Lung (tissue), 12 donors: Measurements from ENCODE around the gene ACTRT2. TPM values are rescaled to one million over a fixed set of nuclear protein-coding genes. Genes with fewer than 3 reads are reported as not detected.

Experiments
- ATAC-seq: fragments of 200-7000 bp; cut with Tn5 transposase; one replicate; pipeline ENCODE4 v1.9.1; 2020; ENCODE audit warnings: moderate number of reproducible peaks; ENCODE audit not compliant: insufficient read depth, low FRiP score
- DNase-seq, 3 donors: peaks; one replicate each; pipeline ENCODE4 v3.0.0-alpha.2; 2013 to 2017
- H3K27ac ChIP-seq, 2 donors: one replicate each; pipeline ENCODE4 v1.5.1; 2013; ENCODE audit warnings: mild to moderate bottlenecking in 2 of 2, moderate library complexity in 2 of 2, control low read depth in 1 of 2, inconsistent platforms in 1 of 2, low read depth in 1 of 2, low read length in 1 of 2
- H3K27me3 ChIP-seq, 3 donors: one replicate each; pipeline ENCODE4 v1.5.1; 2013; ENCODE audit warnings: low read length in 2 of 3; ENCODE audit not compliant: control insufficient read depth in 3 of 3, insufficient read depth in 3 of 3
- H3K36me3 ChIP-seq, 4 donors: one replicate each; pipeline ENCODE4 v1.5.1; 2013; ENCODE audit warnings: low read length in 4 of 4, mild to moderate bottlenecking in 1 of 4, moderate library complexity in 1 of 4; ENCODE audit not compliant: control insufficient read depth in 4 of 4, insufficient read depth in 4 of 4
- H3K4me1 ChIP-seq, 5 donors: one replicate each; pipeline ENCODE4 v1.5.1; 2013; ENCODE audit warnings: low read length in 5 of 5, mild to moderate bottlenecking in 2 of 5, moderate library complexity in 1 of 5; ENCODE audit not compliant: control insufficient read depth in 5 of 5, insufficient read depth in 5 of 5
- H3K4me3 ChIP-seq: one replicate; pipeline ENCODE4 v1.5.1; 2013; ENCODE audit warnings: mild to moderate bottlenecking, control low read depth, moderate library complexity
- H3K9ac ChIP-seq, 2 donors: one replicate each; pipeline ENCODE4 v1.5.1; 2013; ENCODE audit warnings: low read length in 2 of 2, control low read depth in 1 of 2; ENCODE audit not compliant: insufficient read depth in 1 of 2
- H3K9me3 ChIP-seq, 4 donors: one replicate each; pipeline ENCODE4 v1.5.1; 2013; ENCODE audit warnings: low read length in 3 of 4, mild to moderate bottlenecking in 1 of 4, moderate library complexity in 1 of 4; ENCODE audit not compliant: control insufficient read depth in 4 of 4, insufficient read depth in 3 of 4
- WGBS, 2 donors: extraction: QIAGEN DNeasy Blood & Tissue Kit; methylation state at CpG; one replicate each; pipeline ENCODE4 v1.1.7; 2013; 5-methylcytosine and 5-hydroxymethylcytosine counted together
- polyA plus RNA-seq, 2 donors: library from polyadenylated mRNA; stranded (reverse); fragments of 200-250 nt; gene quantifications; one replicate each; pipeline ENCODE4 v1.2.1, GENCODE V29; 2013
- total RNA-seq, 2 donors: library from RNA; depleted of rRNA in 1 of 2; stranded (reverse); fragments of >200 nt in 1 of 2; gene quantifications; one replicate each; pipeline ENCODE4 v1.2.1, GENCODE V29; 2014 to 2021
- TF ChIP-seq, protein P1 (sequence below): IDR thresholded peaks from 2 replicates; pipeline ENCODE4 v1.5.1; 2012; ENCODE audit warnings: mild to moderate bottlenecking; ENCODE audit errors: control extremely low read depth, extremely low read depth
- donor health status: control.
- donor health status: control.
- donor health status: Bipolar disorder and iron deficiency.
- donor health status: healthy.
- donor health status: DM: yes; HTN: yes; CAD: no.

ACTRT2 gene
- total and polyA plus RNA-seq, 4 donors, result not detected

GRCh38 chr1:3042481-3042880 is 21.2 kb downstream of the ACTRT2 start:
- Histone ChIP-seq H3K36me3 (no peaks in the 10 kb centered on the region), H3K27ac (no peak overlapping the region), H3K4me1 (peaks cover 0 to 4% (median 0%) of the 10 kb centered on the region in 5 donors), H3K9me3 (no peaks in the 10 kb centered on the region), H3K9ac (no peak overlapping the region), H3K27me3 (peaks cover 0 to 8% (median 5%) of the 10 kb centered on the region in 3 donors), H3K4me3 (no peak overlapping the region)
- WGBS, 2 donors, result 93 to 97% methylated on average over 9 of the region's 9 CpGs
- no peak for DNase-seq
- ATAC-seq, result no peak
- TF ChIP-seq, protein P1, sequence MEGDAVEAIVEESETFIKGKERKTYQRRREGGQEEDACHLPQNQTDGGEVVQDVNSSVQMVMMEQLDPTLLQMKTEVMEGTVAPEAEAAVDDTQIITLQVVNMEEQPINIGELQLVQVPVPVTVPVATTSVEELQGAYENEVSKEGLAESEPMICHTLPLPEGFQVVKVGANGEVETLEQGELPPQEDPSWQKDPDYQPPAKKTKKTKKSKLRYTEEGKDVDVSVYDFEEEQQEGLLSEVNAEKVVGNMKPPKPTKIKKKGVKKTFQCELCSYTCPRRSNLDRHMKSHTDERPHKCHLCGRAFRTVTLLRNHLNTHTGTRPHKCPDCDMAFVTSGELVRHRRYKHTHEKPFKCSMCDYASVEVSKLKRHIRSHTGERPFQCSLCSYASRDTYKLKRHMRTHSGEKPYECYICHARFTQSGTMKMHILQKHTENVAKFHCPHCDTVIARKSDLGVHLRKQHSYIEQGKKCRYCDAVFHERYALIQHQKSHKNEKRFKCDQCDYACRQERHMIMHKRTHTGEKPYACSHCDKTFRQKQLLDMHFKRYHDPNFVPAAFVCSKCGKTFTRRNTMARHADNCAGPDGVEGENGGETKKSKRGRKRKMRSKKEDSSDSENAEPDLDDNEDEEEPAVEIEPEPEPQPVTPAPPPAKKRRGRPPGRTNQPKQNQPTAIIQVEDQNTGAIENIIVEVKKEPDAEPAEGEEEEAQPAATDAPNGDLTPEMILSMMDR, result no peak

DNA sequence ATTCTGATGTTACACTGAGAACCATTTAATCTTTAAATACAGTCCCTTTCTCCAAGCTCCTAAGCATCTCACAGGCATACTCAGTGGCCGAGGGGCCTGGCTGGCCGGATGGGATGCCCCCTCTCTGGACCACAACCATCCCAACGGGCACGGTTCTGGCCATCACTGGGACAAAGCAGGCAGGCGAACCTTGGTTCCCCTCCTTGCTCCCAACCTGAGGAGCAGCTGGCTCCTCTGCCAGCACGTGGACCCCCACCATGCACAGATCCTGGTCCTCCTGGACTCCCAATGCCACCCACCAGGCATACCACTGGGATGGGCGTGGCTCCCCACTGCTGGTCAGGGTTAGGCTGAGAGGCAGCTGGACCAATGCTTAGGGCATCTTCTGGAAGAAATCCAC is 27.9 kb downstream of the ACTRT2 start:
- Histone ChIP-seq H3K4me3 (no peak overlapping the region), H3K27ac (no peak overlapping the region), H3K9me3 (peaks cover 0 to 2% (median 0%) of the 10 kb centered on the region in 4 donors), H3K27me3 (peaks cover 0 to 4% (median 2%) of the 10 kb centered on the region in 3 donors), H3K36me3 (no peaks in the 10 kb centered on the region), H3K9ac (no peak overlapping the region), H3K4me1 (no peaks in the 10 kb centered on the region)
- WGBS, 2 donors, result 78 to 88% methylated on average over 7 of the region's 7 CpGs
- ATAC-seq, result no peak
- TF ChIP-seq, protein P1, result no peak
- DNase-seq, result peak in 1 of 3 donors; percentile 11

DNA sequence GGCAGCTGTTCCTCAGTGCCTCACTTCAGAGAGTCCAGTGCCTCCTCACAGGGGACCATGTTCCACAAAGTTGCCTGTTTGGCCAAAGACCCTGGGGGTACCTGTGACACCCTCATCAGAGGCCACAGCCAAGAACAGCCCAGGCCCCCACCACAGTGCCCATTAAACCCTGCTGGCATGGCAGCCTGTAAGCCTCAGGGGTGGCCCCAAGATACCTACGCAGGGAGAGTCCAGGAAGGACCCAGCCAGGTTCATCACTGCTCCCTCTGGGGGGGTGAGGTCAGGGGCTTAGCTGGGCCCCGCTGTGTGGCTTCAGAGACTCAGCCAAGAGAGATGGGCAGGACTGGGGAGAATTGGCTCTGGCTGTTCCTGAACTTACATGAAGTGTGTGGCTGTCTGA is 28.6 kb downstream of the ACTRT2 start:
- ATAC-seq, result no peak

More for the DNA sequence above, 28.6 kb downstream of the ACTRT2 start:
- no peak for DNase-seq
- no peak overlapping the region for H3K4me3 ChIP-seq
- peaks cover 0 to 4% (median 0%) of the 10 kb centered on the region in 4 donors for H3K9me3 ChIP-seq
- 86 to 91% methylated on average over 2 of the region's 2 CpGs for WGBS, 2 donors
- no peak overlapping the region for H3K27ac ChIP-seq
- H3K36me3 ChIP-seq, result no peaks in the 10 kb centered on the region
- H3K9ac ChIP-seq, result no peak overlapping the region
- H3K4me1 ChIP-seq, result no peaks in the 10 kb centered on the region
- peaks cover 0 to 4% (median 0%) of the 10 kb centered on the region in 3 donors for H3K27me3 ChIP-seq
- TF ChIP-seq, protein P1, result no peak
